ENCODE results near the gene MPC1L.

- TF ChIP-seq POLR2A (IDR thresholded peaks at IDR 0.05) (no peak), CTCF (IDR thresholded peaks at IDR 0.05) (no peak)
Measured at GRCh38 chrX:40623139-40623536, at the start of gene MPC1L.
